HCT116 (cell line): ENCODE measurements around the gene SULT2B1.

Source experiments
- CEBPB ChIP-seq: IDR thresholded peaks from 2 replicates; pipeline ENCODE4 v1.6.1; 2012; ENCODE audit warnings: low read depth
- ELF1 ChIP-seq: IDR thresholded peaks from 2 replicates; pipeline ENCODE4 v1.6.1; 2012; ENCODE audit warnings: low read depth, borderline replicate concordance
- EZH2 ChIP-seq: fragments of 200-600 bp; sonication (generic); IDR thresholded peaks from 2 replicates; pipeline ENCODE4 v1.6.1; 2017; ENCODE audit warnings: antibody characterized with exemption, mixed run types
- EZH2phosphoT487 ChIP-seq: fragments of 200-600 bp; IDR thresholded peaks from 2 replicates; pipeline ENCODE4 v1.6.1; 2018; ENCODE audit warnings: antibody characterized with exemption, borderline replicate concordance
- JUND ChIP-seq: IDR thresholded peaks from 2 replicates; pipeline ENCODE4 v1.6.1; 2012
- POLR2A ChIP-seq: IDR thresholded peaks from 2 replicates; pipeline ENCODE4 v1.7.0; 2011; ENCODE audit warnings: borderline replicate concordance; ENCODE audit not compliant: insufficient read depth, insufficient read length; ENCODE audit errors: extremely low read depth
- POLR2AphosphoS5 ChIP-seq: IDR thresholded peaks from 2 replicates; pipeline ENCODE4 v1.6.1; 2011; ENCODE audit warnings: mild to moderate bottlenecking, low read depth, low read length, moderate library complexity
- SIN3A ChIP-seq: IDR thresholded peaks from 2 replicates; pipeline ENCODE4 v1.6.1; 2012; ENCODE audit warnings: low read depth
- SP1 ChIP-seq: IDR thresholded peaks from 2 replicates; pipeline ENCODE4 v1.6.1; 2012; ENCODE audit warnings: low read depth
- YY1 ChIP-seq: IDR thresholded peaks from 2 replicates; pipeline ENCODE4 v1.6.1; 2011; ENCODE audit warnings: low read length, low read depth, moderate library complexity, mild to moderate bottlenecking; ENCODE audit not compliant: insufficient replicate concordance; ENCODE audit errors: extremely low read depth
- ZFX ChIP-seq: fragments of 450-650 bp; IDR thresholded peaks from 2 replicates; pipeline ENCODE4 v1.6.1; 2017
- TF ChIP-seq, protein P1 (sequence below), 3 experiments: fragments of 200-600 bp in 1 of 3; sonication (generic) in 1 of 3; IDR thresholded peaks in 2 of 3; conservative IDR thresholded peaks in 1 of 3; 2 replicates each; pipeline ENCODE4 v1.5.1; 2012 to 2017; ENCODE audit warnings: low read depth in 2 of 3, low read length in 2 of 3, antibody characterized with exemption in 1 of 3, borderline replicate concordance in 1 of 3, control low read depth in 1 of 3, mild to moderate bottlenecking in 1 of 3, mixed read lengths in 1 of 3, mixed run types in 1 of 3, moderate library complexity in 1 of 3; ENCODE audit not compliant: insufficient read depth in 1 of 3
- TF ChIP-seq, protein P2 (sequence below): IDR thresholded peaks from 2 replicates; pipeline ENCODE4 v1.6.1; 2012
- TF ChIP-seq, protein P3 (sequence below): IDR thresholded peaks from 2 replicates; pipeline ENCODE4 v1.6.1; 2012; ENCODE audit warnings: low read depth

DNA sequence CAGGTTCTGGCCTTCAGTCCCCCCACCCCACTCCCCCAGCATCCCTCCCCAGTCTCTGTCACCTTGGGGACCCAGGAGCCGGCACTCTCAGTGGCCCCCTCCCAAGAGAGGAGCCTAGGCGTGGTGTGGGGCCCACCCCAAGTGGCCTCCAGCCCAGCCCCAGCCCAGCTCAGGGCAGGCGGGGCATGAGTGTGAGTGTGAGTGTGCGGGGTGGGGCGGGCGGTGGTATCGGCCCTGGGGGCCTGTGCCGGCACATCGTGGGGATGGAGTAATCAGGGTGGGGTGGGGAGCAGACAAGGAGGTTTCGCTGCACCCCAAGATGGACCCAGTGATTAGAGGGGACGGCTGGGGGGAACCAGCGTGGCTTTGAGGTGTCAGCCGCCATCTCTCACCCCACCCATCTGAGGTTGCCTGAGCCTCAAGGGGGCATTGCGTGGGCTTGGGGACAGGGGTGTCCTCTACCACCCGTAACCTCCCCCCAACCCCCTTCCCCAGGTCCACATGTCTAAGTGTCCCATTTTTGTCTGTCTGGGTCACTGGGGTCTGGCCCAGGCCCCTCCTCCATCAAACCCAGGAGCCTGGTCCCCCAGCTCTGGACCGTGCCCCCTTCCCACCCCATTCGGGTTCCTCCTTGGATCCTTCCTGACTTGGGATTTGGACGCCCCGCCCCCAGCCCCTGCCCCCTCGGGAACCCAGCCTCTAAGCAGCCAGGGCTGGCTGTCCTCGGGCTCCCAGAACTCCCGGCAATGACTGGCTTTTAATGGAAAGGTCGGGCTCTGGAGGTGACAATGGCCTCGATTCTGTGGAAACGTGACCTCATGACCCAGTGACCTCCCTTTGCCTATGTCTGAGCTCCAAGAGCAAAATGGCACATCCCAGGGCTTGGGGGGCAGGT lies 6.9 kb upstream of the SULT2B1 start:
- TF ChIP-seq POLR2A (no peak), SIN3A (no peak), JUND (no peak), POLR2AphosphoS5 (no peak), ZFX (no peak), SP1 (no peak), ELF1 (no peak), EZH2 (no peak), YY1 (no peak), EZH2phosphoT487 (no peak), CEBPB (no peak)
- TF ChIP-seq, protein P1, sequence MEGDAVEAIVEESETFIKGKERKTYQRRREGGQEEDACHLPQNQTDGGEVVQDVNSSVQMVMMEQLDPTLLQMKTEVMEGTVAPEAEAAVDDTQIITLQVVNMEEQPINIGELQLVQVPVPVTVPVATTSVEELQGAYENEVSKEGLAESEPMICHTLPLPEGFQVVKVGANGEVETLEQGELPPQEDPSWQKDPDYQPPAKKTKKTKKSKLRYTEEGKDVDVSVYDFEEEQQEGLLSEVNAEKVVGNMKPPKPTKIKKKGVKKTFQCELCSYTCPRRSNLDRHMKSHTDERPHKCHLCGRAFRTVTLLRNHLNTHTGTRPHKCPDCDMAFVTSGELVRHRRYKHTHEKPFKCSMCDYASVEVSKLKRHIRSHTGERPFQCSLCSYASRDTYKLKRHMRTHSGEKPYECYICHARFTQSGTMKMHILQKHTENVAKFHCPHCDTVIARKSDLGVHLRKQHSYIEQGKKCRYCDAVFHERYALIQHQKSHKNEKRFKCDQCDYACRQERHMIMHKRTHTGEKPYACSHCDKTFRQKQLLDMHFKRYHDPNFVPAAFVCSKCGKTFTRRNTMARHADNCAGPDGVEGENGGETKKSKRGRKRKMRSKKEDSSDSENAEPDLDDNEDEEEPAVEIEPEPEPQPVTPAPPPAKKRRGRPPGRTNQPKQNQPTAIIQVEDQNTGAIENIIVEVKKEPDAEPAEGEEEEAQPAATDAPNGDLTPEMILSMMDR (IDR thresholded peaks at IDR 0.05 in 2 of 3, conservative IDR thresholded peaks at IDR 0.05 in 1 of 3; ENCODE audit: borderline replicate concordance in 1 of 3, insufficient read depth in 1 of 3, low read depth in 2 of 3, low read length in 2 of 3): no peak
- TF ChIP-seq, protein P2, sequence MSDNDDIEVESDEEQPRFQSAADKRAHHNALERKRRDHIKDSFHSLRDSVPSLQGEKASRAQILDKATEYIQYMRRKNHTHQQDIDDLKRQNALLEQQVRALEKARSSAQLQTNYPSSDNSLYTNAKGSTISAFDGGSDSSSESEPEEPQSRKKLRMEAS: no peak
- TF ChIP-seq, protein P3, sequence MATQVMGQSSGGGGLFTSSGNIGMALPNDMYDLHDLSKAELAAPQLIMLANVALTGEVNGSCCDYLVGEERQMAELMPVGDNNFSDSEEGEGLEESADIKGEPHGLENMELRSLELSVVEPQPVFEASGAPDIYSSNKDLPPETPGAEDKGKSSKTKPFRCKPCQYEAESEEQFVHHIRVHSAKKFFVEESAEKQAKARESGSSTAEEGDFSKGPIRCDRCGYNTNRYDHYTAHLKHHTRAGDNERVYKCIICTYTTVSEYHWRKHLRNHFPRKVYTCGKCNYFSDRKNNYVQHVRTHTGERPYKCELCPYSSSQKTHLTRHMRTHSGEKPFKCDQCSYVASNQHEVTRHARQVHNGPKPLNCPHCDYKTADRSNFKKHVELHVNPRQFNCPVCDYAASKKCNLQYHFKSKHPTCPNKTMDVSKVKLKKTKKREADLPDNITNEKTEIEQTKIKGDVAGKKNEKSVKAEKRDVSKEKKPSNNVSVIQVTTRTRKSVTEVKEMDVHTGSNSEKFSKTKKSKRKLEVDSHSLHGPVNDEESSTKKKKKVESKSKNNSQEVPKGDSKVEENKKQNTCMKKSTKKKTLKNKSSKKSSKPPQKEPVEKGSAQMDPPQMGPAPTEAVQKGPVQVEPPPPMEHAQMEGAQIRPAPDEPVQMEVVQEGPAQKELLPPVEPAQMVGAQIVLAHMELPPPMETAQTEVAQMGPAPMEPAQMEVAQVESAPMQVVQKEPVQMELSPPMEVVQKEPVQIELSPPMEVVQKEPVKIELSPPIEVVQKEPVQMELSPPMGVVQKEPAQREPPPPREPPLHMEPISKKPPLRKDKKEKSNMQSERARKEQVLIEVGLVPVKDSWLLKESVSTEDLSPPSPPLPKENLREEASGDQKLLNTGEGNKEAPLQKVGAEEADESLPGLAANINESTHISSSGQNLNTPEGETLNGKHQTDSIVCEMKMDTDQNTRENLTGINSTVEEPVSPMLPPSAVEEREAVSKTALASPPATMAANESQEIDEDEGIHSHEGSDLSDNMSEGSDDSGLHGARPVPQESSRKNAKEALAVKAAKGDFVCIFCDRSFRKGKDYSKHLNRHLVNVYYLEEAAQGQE: no peak
